NCI-H128 (cell line): ENCODE data around the gene ALDH2.
A peak's percentile ranks its signal among the peaks of the same experiment; 100 is the strongest.
"Not testable (repeated sequence)": the region's sequence is repeated elsewhere in the genome, so short reads cannot be mapped to it uniquely, and the experiment has no call there.

Source experiments
- DNase-seq: peaks from one replicate; lab custom pipeline; 2025; ENCODE audit not compliant: unreplicated experiment; lab: John Stamatoyannopoulos, UW

Gene ALDH2

DNA sequence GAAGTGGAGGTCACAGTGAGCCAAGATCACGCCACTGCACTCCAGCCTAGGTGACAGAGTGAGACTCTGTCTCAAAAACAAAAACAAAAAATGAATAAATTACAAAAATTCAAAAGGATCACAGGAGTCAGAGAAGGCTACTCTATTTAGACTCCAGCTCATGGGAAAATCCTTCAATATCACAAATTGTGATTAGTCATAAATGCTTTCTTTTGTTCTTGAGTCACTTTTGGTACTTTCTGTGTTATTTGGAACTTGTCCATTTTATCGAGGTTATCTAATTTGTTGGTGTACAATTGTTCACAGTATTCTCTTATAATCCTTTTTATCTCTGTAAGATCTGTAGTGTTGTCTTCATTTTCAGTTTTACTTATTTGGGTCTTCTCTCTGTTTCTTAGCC is 18.9 kb downstream of the ALDH2 start:
- DNase-seq, result no peak

DNA sequence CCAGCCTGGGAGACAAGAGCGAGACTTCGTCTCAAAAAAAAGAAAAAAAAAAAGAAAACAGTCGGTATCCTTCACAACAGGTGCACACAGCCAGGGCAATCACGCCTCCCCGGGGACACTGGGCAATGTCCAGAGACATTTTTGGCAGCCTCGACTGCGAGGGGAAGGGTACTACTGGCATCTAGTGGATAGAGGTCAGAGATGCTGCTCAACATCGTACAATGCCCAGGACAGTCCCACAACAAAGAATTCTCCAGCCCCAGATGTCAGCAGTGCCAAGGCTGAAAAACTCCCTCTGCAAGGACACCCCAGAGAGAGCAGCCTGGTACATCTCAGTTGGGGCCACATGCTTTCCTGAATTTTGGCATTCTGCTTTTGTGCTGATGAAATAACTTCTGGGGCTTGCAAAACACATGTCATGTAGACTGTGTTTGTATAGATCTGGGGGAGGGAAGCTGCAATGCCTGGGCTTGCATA is 21.5 kb downstream of the ALDH2 start:
- DNase-seq, result no peak

DNA sequence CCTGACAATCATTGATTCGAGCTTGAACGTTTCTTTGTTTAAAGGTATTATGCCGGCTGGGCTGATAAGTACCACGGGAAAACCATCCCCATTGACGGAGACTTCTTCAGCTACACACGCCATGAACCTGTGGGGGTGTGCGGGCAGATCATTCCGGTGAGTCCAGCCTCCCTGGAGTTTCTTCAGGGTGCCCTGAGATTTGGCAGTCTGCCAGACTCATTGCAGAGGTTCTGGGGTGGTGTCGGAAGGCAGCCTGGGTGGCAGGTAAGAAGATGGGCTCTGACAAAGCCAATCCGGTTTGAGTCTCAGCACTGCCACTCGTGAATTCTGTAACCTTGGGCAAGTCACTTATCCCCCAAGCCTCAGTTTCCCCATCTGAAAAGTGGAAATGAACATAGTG is 23.0 kb downstream of the ALDH2 start:
- DNase-seq, result no peak

DNA sequence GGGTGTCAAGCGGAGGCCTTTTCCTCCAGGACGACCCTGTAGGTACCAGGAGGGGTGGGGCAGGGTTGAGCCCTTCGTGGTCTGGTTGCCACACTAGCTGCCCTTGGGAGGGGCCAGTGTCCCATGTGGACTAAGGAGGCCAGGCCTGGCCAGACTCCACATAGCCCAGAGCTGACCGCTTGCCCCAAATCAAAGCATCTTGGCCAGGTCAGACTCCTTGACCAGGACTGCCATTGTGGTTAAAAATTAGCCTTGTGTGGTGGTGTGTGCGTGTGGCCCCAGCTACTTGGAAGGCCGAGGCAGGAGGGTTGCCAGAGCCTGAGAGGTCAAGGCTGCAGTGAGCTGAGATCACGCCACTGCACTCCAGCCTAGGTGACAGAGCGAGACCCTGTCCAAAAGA is 24.8 kb downstream of the ALDH2 start:
- DNase-seq, result no peak

DNA sequence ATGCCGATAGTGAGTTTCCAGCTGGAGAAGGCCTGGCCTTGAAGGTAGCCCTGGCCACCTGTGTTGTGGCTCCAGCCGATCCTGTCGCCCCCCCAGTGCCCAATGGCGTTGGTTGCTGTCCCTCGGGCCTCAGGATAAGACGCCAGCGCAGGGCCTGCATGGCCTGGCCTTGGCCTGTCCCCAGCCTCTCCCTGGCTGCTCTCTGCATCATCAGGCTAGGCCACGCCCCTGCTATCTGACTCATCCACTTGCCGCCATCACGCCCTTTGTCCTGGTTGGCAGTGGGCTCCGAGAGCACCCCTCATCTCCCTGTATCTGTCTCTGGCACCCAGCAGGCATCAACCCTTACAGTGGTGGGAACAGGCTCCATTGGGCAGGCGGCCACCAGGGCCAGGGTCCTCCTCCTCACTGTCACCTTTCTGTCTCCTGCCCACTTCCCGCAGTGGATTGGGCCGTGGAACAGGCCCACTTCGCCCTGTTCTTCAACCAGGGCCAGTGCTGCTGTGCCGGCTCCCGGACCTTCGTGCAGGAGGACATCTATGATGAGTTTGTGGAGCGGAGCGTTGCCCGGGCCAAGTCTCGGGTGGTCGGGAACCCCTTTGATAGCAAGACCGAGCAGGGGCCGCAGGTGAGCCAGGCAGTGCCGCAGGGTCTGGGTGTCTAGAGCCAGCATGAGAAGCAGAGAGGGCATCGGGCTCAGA is 25.6 kb downstream of the ALDH2 start:
- no peak for DNase-seq

DNA sequence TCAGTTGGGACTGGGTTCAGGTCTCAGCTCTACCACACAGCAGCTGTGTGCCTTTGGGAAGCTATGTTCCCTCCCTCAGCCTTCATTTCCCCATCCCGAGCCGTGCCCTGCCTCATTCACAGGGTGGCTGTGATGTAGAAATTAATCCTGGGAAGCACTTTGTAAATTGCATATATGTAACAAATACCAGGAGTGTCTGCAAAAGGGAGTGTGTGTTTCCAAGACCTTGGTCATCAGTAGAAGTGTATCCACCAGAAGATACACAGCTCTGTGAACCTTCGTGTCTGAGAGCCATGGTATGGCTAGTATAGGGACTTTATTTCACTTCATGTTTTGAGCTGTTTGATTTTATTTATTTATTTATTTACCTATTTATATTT is 26.1 kb downstream of the ALDH2 start:
- DNase-seq, result no peak

DNA sequence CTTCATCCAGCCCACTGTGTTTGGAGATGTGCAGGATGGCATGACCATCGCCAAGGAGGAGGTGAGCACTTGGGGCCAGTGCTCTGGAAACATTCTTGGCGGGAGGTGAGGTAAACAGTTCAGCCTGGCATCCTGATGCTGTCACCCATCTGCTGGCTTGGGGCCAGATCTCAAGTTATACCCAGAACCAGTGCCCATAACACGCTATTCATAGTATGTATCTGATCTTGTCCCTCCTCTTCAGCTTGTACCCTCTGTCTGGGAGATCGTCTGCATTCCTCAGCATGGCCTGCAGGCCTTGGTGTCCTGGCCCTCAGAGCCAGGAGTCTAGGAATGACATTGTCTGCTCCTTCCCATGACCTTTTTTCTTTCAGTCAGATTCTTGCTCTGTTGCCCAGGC is 31.4 kb downstream of the ALDH2 start:
- DNase-seq, result no peak

DNA sequence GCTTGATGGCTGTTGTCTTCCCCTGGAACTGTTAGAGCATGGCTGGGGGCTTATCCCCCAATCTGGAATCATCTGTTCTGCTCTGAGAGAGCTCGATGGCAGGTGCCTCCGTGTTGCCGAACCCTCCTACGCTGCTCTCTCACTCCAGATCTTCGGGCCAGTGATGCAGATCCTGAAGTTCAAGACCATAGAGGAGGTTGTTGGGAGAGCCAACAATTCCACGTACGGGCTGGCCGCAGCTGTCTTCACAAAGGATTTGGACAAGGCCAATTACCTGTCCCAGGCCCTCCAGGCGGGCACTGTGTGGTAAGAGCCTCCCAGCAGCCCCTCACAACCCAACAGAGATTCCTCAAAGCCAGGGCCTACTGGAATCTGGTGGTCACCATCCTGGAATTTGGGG is 33.0 kb downstream of the ALDH2 start:
- DNase-seq, result no peak

DNA sequence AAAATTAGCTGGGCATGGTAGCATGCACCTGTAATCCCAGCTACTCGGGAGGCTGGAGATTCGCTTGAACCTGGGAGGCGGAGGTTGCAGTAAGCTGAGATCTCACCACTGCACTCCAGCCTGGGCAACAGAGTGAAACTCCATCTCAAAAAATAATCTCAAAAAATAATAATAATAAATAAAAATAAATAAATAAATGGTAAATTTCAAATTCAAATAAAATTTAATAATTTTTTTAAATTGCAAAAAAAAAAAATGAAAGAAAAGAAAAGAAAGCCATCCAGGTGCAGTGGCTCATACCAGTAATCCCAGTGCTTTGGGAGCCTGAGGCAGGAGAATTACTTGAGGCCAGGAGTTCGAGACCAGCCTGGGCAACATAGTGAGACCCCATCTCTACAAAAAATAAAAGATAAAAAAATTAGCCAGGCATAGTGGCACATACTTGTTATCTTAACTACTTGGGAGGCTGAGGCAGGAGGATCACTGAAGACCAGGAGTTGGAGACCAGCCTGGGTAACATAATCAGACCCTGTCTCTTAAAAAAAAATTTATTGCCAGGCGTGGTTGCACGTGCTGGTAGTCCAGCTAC is 36.4 kb downstream of the ALDH2 start:
- DNase-seq, result no peak

DNA sequence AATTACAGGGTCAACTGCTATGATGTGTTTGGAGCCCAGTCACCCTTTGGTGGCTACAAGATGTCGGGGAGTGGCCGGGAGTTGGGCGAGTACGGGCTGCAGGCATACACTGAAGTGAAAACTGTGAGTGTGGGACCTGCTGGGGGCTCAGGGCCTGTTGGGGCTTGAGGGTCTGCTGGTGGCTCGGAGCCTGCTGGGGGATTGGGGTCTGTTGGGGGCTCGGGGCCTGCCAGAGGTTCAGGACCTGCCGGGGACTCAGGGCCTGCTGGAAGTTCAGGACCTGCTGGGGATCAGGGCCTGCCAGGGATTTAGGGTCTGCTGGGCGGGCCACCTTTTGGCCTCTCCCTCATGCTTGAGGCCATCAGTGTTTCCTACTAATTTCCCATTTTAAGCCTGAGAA is 37.1 kb downstream of the ALDH2 start:
- DNase-seq, result no peak

DNA sequence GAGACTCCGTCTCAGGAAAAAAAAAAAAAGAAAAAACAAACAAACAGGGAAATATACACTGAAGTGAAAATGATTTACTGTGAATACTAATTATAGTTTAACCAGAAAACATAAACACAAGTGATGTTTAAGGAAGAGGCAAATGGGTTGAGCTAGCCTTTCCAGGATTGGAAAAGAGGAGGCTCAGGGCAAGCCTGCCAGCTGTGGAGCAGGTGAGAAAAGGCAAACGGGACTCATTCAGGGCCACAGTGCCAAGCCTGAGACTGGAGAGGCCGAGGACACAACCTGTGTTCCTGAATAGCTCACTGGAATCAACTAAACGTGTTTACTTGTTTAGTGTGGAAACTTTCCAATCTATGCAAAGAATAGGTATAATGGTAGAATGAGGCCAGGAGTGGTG is 39.6 kb downstream of the ALDH2 start:
- DNase-seq, result no peak

DNA sequence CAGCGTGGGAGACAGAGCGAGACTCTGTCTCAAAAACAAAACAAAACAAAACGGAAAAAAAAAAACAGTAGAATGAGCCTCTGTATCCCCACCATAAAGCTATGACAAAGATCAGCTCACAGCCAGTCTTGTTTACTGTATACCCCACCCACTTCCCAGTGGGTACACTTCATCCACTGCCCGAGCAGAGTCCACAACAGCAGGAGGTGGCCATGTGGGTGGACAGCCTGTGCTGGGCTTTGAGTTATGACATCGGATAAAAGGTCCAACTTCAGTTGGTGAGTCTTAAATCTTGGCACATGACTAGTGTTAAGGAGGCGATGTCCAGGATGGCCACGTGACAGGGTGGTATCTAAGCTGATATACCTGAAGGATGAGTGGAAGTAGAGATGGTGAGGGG is 40.5 kb downstream of the ALDH2 start:
- no peak for DNase-seq

DNA sequence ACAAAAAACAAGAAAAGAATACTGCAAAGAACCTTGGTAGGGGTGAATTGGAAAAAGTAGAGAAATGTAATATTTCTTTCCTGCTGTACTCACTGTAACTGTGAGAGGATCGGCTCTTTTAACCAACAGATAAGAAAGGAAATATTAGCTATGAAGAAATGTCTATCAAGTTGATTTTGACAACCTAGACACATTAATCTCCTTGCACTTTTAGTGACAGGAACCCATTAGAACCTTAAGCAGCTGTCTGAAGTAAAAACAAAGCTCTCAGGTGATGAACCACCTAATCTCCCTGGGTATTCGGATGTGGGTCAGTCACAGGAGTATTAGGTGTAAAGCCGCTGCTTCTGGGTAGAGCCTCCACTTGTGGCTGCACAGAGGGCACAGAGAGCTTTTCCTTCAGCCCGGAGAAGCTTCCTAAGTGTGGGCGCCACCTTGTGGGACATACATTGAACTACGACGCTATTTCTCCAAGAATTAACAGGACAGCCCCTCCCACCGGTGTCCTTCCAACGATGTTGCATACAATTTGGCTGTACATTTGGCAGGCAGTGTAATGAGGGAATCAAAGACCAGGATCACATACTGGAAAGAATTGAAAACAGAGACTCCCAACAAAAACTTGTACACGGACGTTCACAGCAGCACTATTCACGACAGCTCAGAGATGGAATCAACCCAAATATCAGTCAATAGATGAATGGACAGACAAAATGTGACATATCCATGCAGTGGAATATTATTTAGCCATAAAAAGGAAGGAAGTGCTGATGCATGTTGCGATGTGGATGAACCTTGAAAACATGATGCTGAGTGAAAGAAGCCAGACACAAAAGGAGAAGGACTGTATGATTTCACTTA is 46.4 kb downstream of the ALDH2 start:
- DNase-seq, result peak; percentile 60

DNA sequence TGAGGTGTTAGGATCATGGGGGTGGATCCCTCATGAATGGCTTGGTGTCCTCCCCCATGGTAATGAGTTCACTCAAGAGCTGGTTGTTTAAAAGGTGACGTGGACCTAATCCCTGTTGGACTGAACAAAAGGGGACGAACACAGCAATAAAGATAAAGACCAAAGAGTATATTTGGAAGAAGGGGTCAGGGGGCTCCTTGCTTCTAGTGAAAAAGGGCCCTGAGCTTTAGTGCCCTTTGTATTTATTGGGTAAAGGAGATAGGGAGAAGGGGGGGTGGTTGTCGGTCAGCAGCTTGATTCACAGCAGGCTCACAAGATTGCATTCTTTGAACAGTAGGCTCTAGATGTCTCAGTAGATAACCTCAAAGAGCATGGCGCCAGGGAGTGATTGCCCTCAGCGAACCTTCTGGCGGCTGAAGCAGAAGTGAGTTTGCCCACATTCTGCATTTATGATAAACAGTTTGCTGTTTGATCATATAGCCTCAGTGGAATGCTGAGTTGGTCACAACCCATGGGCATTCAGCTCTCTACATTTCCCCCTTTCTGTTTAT is 49.4 kb downstream of the ALDH2 start:
- DNase-seq, result no peak

DNA sequence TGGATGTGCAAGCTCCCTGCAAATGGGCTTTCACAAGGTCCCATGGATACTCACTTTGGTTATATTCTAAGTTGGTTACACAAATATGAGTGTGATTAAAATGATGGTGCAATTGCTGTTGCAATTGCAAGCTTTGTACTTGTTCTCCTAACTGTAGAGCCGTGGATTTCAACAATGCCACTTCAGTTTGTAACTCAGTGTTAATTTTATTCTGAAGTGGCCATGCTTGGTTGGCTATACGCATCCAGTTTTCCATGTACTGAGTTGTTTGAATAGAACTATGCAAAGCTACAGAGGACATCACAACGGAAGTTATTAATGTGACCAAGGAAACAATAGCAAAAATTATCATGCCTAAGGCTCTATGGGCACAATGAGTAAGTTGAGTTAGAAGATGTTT is 50.2 kb downstream of the ALDH2 start:
- DNase-seq, result not testable (repeated sequence)

DNA sequence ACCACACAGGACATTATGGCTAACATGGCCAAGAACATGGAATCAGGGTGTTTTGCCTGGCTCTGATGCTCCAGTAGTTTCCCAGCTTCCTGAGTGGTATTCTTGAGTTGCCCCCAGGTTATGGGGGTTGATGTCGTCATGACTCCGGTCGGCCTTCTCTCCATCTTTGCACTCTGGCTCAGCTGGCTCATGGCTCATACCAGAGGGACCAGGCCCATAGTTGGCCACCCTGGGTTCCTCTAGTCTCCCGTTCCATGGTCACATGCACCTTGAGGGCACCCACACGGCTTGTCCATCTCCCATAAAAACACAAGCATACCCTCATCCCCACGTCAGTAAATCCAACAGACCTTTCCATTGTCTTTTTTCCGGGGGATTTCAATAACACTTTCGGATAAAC is 51.6 kb downstream of the ALDH2 start:
- no peak for DNase-seq

DNA sequence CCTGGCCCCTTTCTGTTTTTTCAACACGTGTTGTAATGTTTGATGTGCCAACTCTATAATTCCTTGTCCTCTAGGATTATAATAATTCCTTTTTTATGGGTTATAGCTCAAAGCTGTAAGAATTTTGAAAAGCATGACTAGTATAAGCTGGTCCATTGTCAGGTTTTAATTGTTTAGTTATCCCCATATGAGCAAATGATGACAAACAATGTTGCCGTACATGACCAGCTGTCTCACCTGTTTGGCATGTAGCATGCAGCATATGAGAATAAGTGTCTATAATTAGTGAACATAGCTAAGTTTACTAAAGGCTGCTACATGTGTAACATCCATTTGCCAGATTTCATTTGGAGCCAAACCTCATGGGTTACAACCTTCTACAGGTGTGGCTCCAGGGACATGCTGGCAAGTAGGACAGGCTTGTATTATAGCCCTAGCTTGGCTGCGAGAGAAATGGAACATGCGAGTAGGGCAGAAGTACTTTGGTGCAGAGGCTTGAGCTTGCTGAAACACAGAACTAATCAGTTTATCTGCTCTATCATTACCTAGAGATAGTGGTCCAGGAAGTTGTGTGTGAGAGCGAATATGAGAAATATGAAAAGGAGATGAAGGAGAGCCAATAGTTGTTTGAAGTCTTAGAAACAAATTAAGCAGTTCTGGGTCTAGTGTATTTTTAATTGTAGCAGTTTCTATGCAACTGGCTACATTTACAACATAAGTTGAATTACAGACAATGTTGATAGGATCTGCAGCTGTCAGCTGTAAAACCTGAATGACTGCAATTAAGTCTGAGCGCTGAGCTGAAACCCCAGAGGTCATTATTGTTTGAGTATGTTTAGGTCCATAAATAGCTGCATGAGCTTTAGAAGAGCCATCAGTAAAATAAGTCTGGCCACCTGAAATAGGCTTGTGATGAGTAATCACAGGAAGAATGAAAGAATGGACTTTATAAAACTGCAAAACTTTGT is 52.7 kb downstream of the ALDH2 start:
- no peak for DNase-seq

DNA sequence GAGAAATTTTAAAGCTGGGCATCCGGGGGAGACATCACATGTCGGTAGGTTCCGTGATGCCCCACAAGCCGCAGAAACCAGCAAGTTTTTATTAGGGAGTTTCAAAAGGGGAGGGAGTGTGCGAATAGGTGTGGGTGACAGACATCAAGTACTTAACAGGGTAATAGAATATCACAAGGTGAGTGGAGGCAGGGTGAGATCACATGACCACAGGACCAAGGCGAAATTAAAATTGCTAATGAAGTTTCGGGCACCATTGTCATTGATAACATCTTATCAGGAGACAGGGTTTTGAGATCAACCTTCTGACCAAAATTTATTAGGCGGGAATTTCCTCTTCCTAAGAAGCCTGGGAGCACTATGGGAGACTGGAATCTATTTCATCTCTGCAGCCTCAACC is 54.1 kb downstream of the ALDH2 start:
- DNase-seq, result not testable (repeated sequence)

DNA sequence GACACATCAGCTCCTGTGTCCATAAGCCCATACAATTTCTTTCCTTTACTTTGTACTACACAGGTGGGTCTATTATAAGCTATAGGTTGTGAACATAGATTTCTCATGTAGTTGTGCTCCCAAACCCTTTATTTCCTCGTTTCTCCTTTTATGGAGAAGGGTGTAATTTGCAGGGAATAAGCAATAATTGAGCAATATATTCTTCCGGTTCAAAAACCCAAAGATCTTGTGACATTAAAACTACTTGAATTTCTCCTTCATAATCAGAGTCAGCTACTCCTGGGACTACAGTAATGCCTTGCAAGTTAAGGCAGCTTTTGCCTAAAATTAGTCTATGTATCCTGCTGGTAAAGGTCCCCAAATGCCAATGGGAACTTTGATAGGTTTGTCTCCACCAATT is 56.2 kb downstream of the ALDH2 start:
- no peak for DNase-seq

DNA sequence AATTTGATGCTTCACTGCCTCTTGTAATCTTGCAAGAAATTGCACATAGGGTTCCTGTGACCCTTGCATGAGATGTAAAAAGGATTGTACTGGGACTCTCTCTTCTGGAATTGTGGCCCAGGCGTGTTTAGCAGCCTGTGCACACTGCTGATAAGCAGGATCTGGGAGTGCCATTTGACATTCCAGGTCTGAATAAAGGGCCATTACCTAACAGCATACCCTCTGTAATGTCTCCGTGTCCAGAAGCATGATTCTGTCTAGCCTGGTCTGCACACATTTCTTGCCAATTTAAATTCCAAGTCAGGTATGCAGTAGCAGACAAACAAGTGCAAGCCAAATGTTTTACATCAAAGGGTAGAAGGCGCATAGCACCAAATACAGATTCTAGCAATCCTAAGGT is 57.2 kb downstream of the ALDH2 start:
- DNase-seq, result no peak

DNA sequence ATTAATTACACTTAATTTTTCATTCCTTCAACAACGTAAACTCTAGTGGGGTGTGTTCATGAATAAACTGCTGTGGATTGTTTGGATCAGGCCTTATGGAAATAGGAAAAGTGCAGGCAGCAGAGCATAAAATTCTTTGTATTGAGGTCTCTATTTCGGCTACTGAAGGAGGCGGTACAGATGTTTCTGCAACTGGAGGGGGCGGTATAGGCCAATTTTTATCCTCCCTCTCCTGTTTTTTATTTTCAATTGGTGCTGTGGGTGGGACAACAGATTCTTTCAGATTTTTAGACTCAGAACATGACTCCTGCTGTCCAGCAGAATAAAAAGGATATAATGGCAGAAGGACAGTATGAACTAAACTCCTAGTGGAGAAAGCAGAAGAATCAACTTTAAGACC is 57.6 kb downstream of the ALDH2 start:
- DNase-seq, result not testable (repeated sequence)
